Ovary (tissue), 3 donors: ENCODE measurements around the gene TNFRSF1B.

Experiments
- CTCF ChIP-seq, 3 donors: fragments of 450-650 bp in 2 of 3; fragments of 200-600 bp in 1 of 3; IDR thresholded peaks; one replicate each; pipeline versions ENCODE4 v1.5.1 to v1.8.0; 2016 to 2022; ENCODE audit warnings: antibody characterized with exemption in 3 of 3, mild to moderate bottlenecking in 1 of 3
- POLR2A ChIP-seq: fragments of 450-650 bp; IDR thresholded peaks from one replicate; pipeline ENCODE4 v1.6.1; 2017; ENCODE audit warnings: antibody characterized with exemption, mild to moderate bottlenecking, moderate library complexity
- donor health status: DM: no; HTN: no; CAD: no.

GRCh38 chr1:12135612-12136011, 31.2 kb upstream of the TNFRSF1B start:
- no peak for TF ChIP-seq CTCF (IDR thresholded peaks at IDR 0.05)
- TF ChIP-seq POLR2A = no peak
